LHCN-M2 (cell line): Measurements from ENCODE around the gene TMOD4. TPM values are rescaled to one million over a fixed set of nuclear protein-coding genes. Genes with fewer than 3 reads are reported as not detected.
A peak's percentile ranks its signal among the peaks of the same experiment; 100 is the strongest.

Experiments used
- DNase-seq: peaks from one replicate; pipeline ENCODE4 v3.0.0-alpha.2; 2012; ENCODE audit warnings: low read depth
- total RNA-seq: library from RNA; depleted of rRNA; stranded (reverse); fragments of >200 nt; gene quantifications from 2 replicates; pipeline ENCODE4 v1.2.3, GENCODE V29; 2014

TMOD4 gene
- total RNA-seq, 1 experiment from 2014 or later, result 0.34 TPM

DNA sequence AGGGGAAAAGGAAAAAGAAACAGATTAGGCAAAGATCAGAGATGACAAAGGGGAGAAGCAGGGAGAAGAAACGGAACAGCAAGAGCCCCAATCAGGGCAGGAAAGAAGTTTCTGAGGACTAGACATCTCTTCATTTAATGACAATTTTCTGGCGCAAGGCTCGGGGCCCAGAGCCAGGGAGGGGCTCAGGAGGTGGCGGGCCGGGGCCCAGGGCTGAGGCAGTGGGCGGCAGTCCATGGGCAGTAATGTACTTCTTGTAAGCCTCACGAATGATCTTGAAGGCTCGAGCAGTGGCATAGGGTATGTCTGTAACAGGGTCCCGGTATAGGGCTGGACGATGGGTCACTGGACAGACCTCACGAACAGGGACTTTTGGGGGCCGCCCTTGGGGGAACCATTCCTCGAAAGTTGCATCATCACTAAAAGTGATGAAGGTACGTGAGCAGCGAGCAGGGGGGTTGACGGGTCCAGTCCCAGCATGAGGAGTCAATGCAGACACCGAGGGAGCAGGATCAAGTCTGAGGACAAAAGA, 799 bp upstream of the TMOD4 start:
- DNase-seq, result no peak

DNA sequence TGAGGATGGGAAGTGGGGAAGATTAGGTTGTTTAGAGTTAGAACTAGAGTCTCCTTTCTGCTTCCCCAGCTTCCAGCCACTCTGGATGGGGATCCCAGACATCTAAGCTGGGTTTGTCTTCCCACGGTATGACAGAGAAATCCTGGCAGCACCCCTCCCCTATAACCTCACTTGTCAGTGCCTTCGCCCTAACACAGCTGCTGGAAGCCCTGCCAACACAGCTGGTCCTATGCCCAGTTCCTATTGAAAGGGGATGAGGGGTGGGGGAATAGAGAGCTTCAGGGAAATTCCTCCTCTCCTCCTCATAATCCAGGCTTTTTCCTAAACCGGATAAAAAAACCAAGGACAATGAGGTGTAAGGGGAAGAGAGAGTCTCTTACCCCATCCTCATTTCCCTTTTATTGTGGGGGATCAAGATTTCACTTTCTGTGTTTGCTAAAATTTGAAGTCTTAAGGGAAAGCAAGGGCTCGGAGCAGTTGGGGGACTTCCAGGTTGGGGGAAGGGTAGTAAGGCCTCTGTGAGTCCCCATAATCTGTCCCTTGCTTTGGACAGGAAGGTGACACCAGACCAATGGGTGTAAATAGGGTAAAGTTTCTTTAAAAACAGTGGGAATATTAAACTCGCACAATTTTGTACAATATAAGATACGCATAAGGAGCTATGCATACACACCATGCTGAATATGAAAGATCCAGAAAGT, 590 bp downstream of the TMOD4 start:
- no peak for DNase-seq

- no peak for DNase-seq
These were observed 4.6 kb downstream of the TMOD4 start for GRCh38 chr1:151171190-151171589.

DNA sequence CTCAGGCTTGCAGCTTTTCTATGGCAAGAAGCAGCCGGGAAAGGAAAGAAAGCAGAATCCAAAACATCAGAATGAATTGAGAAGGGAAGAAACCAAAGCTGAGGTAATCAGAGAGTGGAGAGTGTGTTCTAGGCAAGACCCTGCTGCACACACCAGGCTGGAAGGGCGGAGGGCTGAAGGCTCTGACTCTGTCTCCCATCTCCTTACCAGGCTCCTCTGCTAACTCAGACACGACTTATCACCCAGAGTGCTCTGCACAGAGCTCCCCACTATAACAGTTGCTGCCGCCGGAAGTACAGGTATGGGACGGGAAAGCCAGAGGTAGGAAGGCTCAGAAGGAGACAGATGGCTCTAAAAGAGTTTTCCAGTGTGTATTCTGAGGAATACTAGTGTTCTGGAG, 8.7 kb downstream of the TMOD4 start:
- no peak for DNase-seq

DNA sequence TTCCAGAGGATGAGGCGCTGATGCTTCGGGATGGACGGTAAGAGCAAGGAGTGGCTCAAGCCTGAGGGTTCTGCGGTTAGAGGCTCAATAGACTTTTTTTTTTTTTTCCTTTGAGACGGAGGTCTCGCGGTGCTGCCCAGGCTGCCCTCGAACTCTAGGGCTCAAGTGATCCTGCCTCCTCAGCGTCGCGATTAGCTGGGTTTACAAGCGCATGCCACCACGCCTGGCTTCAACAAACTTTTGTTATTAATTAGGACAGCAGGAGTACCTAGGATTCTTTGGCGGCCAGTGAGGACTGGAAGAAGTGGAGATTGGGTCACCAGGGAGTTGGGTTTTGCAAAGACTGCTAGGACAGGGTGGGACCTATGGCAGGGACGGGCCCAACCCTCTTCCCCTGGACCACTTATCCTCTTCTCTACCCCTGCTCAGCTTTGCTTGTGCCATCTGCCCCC, 9.2 kb downstream of the TMOD4 start:
- peak; percentile 76 for DNase-seq

- peak; percentile 99 for DNase-seq
These were observed 9.9 kb downstream of the TMOD4 start, which contains the start of the genes LYSMD1 and SCNM1 for GRCh38 chr1:151165738-151166504. TSS of gene LYSMD1 (minus strand) at chr1:151165902. CDS start at chr1:151165258, 644 bp downstream. TSS of gene SCNM1 (plus strand) at chr1:151166144. CDS start at chr1:151166153, 9 bp downstream.

- peak; percentile 60 for DNase-seq
These were observed 10.5 kb downstream of the TMOD4 start for GRCh38 chr1:151165281-151165737.

DNA sequence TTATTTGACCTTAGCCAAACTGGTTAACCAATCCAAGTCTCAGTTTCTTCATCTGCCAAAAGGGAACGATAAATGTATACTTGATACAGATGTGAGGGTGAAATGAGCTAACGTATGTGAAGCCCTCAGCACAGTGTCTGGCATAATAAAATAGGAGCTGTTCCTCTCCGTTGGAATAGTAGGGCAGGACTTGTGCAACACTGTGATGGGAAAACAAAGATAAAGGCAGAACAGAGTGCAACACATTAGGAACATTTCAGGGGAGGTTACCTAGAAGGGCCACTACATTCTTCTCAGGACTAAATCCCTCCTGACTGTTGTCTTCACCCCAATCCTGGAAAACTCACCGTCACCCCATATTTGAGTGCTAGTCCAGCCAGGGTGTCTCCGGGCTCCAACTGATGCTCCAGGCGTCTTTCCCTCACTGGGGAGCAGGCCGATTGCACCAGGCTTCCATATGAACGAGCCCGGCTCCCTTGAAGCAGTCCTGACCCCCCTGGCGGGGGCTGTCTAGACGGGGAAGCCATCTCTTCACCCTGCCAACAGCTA, 11.0 kb downstream of the TMOD4 start:
- DNase-seq, result no peak

- no peak for DNase-seq
These were observed 16.4 kb downstream of the TMOD4 start for GRCh38 chr1:151159373-151159772.

DNA sequence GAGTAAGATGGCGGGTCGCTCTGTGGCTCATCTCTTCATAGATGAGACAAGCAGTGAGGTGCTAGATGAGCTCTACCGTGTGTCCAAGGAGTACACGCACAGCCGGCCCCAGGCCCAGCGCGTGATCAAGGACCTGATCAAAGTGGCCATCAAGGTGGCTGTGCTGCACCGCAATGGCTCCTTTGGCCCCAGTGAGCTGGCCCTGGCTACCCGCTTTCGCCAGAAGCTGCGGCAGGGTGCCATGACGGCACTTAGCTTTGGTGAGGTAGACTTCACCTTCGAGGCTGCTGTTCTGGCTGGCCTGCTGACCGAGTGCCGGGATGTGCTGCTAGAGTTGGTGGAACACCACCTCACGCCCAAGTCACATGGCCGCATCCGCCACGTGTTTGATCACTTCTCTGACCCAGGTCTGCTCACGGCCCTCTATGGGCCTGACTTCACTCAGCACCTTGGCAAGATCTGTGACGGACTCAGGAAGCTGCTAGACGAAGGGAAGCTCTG, 17.0 kb downstream of the TMOD4 start:
- DNase-seq, result no peak

- no peak for DNase-seq
These were observed 17.5 kb downstream of the TMOD4 start for GRCh38 chr1:151158326-151158725.

- DNase-seq, result no peak
These were observed 18.7 kb downstream of the TMOD4 start for GRCh38 chr1:151157067-151157531.

- no peak for DNase-seq
These were observed 19.3 kb downstream of the TMOD4 start, which contains the start of gene TNFAIP8L2 for GRCh38 chr1:151156515-151156819. TSS of gene TNFAIP8L2 (plus strand) at chr1:151156649. CDS start at chr1:151158698, 2,049 bp downstream.

DNA sequence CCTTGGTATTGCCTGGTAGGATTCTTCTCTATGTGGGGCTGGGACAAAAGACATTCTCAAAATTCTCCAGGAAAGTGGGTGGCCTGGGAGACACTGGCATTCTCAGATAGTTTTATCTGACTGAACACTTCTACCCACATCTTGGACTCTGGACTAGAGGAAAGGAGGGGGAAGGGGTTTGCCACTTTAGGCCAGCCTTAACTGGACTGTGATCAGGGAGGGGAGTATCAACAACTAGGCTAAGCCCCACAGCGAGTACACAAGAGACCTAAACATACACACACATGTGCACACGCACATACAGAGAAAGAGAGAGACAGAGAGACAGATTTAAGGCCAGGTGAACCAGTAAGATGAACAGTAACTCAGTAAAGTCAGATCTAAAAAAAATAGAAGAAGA, 28.1 kb downstream of the TMOD4 start:
- DNase-seq, result no peak

DNA sequence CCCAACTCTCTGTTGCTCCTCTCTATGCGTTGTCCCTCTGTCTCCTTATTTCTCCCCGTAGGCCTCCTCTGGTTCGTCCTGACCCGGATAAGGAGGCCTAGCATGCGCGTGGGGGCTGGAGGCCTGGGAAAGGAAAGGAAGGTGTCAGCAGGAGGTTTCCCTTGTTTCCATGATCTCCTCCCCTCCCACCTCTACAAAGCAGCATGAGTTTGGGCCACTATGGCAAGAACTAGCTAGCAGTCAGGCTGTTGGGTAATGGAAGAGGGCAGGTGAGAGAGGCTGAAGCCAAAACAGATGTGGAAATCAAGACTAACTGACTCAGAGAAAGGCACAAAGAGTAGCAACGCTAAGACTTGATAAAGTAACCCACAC, 28.7 kb downstream of the TMOD4 start:
- peak; percentile 57 for DNase-seq

DNA sequence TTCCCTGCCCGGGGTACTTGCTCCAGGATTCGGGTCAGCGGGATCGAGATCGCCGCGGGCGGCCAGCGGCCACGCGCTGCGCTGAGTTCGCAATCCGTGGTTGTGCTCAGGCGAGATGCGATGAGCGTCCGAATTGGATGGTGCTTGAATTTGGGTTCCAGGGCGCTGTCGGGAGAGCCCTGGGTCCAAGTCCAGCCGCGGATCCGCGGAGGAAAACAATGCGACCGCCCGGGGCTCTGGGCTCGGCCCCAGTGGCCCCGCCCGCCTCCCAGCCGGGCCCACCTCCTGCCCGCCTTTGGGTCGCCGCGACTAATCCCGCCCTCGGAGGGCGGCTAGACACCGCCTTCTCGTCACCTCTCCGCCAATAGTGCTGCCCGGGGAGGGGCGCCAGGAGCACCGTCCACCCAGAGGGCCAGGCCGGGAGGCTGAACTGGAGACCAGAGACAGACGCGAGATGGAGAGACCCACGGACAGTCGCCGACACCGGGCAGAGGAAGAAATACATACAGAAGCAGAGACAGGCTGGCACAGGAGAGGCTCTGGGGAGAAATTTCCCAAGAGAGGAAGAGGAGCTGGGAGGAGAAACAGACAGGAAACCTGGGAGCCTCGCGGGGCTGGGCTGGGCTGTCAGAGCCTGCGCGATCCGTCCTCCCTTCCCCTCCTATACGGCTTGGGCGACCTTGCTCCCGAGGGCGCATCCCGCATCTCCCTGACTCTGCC, 29.2 kb downstream of the TMOD4 start, which contains the start of gene SEMA6C:
Gene SEMA6C (minus strand): TSS at position 220 of the 720 bp plus-strand sequence. CDS start 4,010 bp downstream, outside the sequence.
- peak; percentile 89 for DNase-seq

- no peak for DNase-seq
These were observed 29.7 kb downstream of the TMOD4 start for GRCh38 chr1:151146072-151146411.

GRCh38 chr1:151145304-151146071, 30.3 kb downstream of the TMOD4 start:
- DNase-seq, result peak; percentile 12

DNA sequence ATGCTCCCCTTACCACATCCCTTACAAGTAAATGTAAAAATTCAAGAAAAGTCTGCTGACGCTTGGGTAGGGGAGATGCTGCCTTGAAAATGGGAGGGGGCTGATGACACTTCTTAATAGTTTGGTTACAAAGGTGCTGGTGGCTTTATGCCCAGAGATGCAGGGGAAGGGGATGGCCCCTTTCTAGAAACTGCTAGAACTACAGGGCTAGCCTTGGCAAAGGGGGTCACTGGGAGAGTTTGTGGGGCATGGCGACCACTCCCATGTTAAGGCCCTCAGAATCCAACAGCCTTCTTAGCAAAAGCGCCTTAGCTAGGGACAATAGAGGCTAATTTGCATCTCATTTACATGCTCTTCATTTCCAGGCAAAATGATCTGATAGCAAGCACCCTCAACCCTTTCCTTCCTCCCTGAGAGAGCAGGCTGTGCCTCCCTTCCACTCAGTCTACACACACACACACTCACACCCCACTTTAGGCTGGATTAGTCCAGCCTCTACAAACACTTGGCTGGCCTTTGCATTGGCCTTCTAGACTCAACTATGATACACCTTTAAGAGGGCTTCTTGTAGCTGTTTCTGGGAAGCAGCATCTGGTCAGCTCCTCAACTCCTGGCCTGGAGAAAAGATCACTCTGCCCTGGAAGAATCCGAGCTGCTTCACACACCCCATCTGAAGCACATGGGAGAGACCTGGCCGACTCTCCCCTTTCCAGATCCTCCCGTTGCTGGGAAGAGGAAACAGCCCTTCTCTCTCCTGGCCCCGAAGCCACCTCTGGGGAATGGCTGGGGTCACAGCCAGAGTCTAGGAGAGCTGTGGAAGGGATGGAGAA, 31.1 kb downstream of the TMOD4 start:
- DNase-seq, result peak; percentile 10
